Measurements from ENCODE around the gene HHLA2.
"Not testable (repeated sequence)": the region's sequence is repeated elsewhere in the genome, so short reads cannot be mapped to it uniquely, and the experiment has no call there.

Gene HHLA2

DNA sequence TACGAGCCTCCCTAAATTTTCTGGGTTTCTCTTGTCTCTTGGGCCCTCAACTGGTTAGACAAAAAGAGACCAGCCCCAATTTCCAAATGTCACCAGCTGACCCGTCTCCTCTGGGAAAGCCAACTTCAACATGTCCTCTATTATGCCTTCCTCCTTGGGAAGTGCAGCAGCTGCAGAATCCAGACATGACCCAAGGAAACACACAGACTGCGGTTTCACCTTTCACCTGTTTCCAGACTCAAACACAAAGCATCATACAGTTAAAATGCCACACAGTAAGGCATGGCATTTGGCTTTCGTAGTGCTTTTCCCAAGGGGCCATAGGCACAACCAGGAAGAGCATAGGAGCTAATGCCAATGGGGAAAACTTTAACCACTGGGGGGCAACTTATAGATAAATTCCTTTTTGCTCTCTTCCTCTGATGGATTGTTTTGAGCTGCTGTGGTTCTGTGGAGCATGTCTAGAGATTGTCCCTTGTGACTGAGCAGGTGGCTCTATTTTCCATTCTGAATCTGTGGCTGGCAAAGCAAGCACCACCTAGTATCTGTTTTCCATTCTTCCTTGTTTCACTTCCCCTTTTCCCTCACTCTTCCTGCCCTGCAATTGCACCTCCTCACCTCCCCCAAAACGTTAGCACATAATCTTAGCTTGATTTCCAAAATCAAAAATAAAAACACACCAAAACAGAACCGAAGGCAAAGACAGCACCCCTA lies 49.3 kb downstream of the HHLA2 start:
- DNase-seq: no peak

DNA sequence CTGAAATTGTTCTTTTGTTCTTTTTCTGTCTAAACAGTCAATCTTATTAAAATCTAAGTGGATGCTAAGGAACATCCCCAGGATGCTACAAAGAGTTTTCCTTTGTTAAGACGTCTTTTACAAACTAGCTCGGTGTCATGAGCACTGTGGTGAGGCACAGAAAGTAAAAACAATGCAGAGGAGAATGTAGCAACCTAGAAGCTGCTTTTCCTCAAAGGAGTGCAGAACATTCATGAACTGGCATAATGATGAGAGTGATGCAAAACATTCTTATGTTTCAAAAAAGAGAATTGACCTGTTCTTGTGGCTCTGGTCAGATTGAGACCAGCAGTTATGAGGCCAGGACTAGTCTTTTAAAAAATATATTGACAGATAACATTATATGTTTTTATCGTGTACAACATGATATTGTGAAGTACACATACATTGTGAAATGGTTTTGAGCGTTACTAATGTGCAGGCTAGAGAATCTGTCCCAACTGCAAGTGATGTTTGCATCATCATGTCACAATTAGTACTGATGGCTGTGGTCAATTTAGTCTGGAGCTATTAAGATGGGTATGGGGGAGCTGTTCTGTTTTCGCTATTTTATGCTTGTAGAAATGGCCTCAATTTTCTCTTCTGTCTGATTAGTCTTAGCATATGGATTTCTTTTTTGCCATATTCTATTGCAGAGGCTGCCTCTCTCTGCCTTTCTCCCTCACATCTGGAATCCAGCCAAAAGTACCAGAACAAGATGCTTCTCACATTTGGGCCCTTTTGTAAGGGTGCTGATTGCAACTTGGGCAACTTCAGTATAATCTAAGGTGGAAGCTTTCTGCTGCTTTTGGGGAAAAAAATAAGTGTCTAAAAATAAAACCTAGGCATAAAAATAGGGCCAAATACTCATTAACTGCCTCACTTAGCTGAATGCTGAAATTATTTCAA lies 50.2 kb downstream of the HHLA2 start:
- DNase-seq: no peak

DNA sequence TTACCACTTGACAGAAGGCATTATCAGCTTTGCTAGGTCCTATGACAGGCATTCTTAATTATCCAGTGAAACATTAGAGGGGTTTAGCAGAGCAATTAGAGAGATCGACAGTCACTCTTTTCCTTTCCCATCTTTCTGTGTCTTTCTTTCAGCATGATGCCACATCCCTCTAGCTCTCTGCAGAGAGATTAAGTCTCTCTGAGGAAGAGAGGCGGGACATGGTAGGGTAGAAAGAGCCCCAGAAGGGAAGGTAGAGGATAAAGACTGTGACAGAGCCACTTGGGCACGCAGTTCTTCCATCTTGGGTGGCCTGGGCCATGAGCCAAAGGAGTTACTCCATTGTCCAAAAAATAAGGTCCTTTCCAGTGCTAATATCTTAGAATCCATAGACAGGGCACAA lies 55.8 kb downstream of the HHLA2 start:
- DNase-seq: no peak

DNA sequence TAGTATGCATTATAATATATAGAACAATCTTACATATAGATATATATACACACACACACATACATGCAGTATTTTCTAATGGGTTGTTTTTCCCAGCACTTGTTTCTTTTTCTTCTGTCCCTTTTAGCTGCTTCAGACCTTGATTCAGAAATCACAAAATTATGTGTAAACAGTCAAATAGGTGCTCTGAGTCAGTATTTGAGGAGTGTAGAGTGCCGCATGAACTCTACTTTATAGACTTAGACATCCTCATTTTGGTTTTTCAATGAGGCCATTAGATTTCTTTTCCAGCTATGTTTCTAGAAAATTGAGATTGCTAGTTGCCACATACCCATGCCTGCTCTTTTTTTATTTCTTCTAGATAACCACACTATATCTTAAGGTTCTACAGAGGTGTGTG lies 58.2 kb downstream of the HHLA2 start:
- no peak for DNase-seq

DNA sequence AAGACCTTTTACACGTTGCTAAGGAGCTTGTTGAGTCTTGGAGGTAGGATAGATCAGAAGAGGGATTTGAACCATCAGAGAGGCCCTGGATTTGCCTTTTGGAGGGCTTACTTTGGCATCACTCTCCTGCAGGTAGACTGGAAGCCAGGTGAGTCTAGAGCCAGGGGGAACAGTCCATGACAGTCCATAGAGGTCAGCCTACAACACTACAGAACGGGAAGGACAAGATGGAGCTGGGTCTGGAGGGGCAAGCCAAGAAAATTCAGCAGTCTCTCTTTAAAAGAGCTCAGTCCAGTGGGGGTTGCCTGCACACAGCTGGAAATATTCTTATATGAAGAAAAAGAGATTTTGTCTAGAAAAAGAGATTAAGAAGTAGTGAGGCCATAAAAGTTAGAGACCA lies 60.7 kb downstream of the HHLA2 start:
- no peak for DNase-seq

DNA sequence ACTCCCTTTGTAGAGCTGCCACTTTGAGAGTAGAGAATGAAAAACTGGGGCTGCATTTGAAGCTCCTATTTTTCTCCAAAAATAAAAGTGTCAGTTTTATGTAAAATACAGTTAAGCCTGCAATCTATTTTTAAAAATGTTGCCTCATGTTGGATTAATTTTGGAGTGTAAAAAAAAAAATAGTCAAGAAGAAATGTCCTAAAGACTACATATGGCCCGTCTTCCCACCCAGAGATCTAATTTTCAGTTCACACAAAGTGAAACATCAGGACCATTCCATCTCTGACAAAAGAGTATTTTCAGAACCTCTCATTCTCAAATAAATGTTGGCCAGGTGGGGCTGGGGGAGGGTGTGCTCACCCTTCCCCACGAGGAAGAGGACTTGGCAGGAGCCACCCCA lies 62.7 kb downstream of the HHLA2 start:
- DNase-seq: no peak

DNA sequence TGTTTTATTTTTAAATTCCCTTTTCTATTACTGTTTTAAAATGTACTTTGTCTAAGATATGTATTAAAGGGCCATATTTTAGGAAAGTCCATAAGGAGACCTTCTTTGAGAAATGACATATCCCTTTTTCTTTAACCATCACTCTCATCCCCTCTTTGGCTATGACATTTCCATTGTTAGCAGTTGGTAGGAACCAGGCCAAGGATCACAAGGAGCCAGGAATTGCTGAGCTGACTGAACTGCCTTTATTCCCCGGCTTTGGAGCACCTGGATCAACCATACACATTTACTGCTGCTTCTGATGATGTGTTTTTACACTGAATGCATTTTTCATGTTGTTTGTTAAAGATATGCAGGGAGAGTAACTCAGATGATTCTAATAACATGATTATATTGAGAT lies 79.7 kb downstream of the HHLA2 start:
- no peak for DNase-seq

DNA sequence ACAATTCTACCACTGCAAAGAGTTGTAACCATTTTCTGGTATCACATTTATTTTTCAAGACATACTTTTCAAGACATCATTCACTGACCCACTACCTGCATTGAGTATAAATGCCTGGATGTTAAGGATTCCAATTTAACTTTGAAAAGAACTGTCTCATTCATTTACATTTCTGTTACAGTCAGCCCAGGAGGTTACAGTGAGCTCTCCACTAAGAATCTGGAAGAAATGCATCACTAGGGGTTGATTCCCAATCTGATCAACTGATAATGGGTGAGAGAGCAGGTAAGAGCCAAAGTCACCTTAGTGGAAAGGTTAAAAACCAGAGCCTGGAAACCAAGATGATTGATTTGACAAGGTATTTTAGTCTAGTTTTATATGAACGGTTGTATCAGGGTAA lies 81.0 kb downstream of the HHLA2 start:
- DNase-seq: no peak

DNA sequence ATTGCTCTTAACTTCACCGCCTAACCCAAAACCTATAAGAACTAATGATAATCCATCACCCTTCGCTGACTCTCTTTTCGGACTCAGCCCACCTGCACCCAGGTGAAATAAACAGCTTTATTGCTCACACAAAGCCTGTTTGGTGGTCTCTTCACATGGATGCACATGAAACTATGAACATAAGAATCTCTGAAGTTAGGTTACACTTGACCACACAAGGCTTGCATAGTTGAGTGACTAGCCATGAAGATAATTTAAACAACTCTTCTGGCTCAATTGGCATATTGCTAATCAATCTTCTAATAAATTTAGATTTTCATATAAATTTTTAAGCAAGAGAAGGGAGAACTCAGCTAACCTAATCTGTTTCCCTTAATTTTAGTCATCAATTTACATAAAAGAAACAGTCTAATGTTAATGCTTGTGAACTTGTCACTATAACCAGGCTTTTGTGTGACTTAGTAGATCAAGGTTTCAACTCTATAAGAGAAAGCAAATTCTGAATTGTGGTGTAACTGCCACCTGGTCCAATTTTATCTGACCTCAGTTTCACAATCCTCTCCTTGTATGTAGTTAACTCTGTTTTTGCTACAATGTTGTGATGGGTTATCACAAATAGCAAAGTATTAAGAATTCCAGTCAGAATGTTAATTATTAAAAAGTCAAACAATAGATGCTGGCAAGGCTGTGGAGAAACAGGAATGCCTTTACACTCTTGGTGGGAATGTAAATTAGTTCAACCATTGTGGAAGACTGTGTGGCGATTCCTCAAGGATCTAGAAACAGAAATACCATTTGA lies 82.0 kb downstream of the HHLA2 start:
- no peak for DNase-seq

DNA sequence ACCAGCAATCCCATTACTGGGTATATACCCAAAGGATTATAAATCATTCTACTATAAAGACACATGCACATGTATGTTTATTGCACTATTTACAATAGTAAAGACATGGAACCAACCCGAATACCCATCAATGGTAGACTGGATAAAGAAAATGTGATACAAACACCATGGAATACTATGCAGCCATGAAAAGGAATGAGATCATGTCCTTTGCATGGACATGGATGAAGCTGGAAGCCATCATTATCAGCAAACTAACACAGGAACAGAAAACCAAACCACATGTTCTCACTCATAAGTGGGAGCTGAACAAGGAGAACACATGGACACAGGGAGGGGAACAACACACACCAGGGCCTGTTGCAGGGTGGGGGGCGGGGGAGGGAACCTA lies 82.6 kb downstream of the HHLA2 start:
- DNase-seq: not testable (repeated sequence)

DNA sequence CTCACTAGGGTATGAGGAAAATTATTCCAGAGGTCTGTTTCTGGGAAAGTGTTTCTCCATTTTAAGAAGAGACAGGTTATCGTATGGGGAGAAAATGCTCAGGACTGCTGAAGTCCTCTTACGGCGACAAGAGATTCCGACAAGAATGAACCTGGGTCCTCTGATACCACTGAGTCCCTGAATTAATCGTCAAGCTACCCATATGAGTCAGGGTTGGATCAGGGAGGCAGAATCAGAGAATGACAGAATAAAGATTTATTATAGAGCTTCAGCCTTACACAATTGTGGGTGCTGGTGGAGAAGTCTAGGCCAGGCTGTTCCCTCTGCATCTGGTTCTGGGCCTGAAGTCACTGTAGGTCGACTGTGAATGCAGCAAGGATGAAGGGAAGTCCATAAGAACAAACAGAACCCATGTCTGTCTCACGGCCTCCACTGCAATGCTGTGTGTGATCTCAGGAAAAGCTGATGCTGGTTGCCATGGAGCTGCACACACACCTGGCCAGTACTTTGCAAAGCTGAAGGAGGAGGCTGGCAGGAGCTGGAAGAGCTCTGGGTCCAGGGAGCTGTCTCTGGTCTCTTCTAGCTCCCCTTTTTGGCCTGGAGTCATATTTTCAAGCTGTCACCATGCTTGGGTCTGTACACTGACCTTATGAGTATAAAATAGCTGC lies 83.9 kb downstream of the HHLA2 start:
- no peak for DNase-seq

DNA sequence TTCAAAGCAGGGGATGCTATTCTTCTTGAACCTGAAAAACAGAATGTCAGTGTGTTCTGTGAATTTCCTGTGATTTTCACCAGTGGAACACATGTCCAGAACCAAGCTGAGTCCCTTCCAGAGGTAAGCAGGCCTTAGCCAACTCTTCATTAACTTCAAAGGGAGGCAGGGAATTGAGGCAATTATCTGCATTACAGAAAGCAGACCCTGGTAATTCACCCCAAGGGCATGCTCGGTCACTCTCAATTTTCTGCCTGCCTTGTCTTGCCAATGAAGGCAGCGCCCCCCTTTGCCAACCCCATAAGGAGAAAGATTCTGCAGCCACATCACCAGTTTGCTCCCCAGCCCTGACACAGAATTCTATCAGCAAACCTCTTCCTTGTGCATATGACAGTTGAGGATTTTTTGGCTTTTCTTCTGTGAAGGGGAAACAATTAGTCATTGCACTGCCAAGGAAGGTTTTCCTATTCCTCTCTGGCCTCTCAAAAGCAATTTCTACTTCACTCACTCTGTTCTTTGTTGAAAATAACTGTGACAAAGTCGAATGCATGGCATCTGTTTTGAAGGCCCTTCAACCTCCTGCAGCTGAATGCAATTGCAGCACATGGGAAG lies 85.3 kb downstream of the HHLA2 start:
- DNase-seq: no peak

DNA sequence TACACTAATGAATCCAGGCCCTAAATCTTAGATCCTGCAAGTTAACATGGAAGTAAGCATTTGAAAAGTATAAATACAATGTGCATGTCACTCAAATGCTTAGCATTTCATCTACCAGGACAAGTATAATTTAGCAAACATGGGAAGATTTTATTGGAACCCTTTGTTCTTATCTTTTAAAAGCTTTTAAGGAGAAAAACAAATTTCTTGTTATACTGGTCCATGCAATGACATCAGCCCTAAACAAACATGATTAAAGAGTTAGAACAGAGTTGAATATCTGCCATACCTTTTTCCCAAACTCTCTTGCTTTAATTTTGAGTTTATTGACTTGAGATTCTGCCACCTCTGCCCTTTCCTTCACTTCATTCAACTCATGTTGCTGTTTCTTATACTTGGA lies 87.0 kb downstream of the HHLA2 start:
- DNase-seq: no peak

DNA sequence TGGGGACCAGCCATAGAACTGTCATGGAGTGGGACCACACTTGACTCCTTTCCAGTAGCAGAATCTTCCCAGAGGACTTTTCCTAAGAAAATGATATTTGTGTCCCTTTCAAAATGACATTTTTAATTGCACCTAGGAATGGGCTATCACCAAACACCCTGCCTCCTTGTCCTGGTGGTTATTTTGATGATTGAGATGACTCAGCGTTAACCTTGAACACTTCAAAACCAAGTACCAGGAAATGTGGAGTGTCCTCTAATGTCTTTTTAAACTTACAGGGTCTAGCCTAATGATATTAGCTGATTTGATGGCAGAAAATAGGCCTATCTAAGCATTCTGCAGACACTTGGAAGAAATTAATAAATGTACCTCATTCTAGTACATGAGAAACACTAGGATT lies 90.7 kb downstream of the HHLA2 start:
- no peak for DNase-seq

DNA sequence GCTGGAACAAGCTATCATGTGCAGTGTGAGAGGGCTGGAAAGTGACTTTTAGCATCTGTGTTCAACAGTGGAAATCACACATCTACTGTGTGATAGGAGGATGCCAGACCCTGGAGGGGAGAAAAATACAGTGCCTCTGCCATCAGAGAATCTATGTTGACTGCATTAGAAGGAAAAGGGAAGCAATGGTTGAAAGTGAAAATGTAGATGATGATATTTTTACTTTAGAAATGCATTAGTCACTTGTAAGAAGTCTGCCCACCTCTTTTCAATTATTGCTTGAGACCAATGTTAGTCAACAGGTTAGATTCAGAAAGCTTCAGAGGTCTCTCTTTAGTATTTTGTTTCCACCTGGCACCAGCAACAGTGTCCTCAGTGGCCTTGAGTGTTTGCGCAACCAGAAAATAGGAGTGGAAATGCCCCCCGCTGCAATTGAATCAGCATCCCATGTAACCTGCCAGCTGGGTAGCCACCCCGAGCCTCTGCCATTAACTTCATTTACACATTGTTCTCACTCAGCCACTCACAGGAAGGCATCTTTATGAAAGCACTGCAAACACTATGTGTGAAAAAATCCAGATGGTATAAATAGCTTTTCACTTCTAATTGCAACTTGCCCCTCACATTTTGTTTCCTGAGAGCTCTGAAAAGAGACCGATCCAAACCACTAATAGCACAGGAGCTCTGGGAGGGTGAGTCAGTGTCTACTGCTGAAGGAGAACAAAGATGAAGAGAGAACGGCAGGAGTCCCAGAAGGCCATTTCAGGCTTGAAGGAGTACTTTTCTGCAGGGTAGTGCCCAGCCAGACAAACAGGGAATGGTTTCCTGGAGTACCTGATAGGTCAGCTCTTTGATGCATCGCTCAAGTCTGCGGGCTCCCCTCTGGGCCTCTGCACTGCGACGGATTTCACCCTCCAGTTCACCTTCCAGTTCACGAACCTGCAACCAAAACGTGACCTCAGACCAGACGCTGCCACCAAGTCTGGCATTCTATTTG lies 92.1 kb downstream of the HHLA2 start:
- peak; percentile 8 for DNase-seq

DNA sequence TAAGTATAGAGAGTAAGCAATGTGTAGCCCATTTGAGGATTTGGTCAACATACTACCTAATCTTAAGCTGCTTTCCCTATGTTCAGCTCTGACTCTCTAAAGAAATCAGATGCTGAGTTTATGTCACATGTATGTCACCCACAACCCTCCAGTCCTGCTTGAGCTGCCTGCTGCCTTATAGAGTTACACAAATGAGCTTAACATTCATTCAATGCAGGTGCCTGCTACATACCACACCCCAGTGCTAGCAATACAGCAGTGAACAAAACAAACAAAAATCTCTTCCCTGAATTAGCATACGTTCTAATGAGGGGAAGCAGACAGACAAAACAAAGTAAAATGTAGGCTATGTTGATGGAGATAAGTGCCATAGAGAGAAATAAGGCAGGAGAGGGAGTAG lies 93.0 kb downstream of the HHLA2 start:
- no peak for DNase-seq

DNA sequence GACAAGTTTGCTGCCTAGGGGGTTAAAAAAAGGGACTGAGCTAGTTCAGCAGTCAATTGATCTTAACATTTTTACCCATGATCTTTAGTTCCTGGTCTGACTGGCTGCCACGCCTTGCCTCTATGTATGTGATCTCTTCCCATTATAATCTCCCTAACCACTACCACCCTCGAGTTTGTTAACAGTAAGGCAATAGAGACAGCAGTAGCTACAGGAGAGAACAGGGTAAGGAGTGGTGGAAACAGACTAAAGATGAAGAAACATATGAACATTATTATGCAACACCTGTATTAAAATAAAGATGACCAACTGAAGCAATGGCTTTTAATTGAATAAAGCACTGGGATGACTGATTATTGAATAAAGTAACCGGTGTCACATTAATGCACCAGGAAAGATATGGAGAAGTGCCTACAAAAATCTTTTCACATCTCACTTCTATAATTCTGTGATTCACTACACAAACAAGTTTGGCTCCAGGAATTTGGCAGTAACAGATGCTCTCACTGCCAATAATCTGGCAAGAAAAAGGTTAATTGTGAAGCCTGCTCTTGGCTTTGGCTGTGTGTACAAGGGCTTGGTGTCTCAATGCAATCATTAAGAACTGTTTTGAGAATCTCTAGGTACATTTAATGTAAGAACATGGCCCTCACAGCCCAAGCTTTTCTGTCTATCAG lies 95.7 kb downstream of the HHLA2 start:
- DNase-seq: no peak

DNA sequence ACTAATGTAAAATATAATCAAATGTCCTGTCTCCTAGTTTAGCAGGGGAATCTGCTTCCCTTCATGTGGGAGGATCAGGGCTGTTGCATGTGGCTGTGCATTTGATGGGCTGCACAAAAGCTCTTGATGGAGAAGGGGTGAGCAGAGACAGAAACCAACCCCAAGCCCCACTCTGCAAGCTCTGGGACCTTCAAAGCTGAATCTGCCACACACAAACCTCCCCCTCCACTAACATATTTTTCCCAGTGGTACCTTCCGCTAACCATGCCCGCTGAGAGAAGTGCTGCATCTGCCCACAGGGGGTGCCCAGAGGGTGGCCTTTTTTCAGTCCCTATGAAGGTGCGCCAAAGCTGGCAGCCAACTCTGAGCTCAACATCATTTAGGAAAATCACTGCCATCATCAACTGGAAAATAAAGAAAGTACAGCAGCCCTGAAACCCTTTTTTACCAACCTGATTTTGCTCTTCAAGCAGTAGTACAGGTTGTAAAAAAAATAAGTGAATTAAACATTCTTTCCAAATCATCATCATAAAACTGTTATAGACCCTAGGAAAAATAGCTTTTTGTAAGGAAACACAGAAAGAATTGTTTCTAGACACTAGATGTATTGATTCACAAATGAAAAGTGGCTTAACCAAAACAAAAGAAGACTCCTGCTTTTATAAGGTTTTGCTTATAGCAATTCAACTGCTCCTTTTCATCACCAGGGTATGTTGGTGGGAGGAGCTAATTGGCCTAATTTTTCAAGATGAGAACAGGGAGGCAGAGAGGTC lies 97.0 kb downstream of the HHLA2 start:
- DNase-seq: no peak

DNA sequence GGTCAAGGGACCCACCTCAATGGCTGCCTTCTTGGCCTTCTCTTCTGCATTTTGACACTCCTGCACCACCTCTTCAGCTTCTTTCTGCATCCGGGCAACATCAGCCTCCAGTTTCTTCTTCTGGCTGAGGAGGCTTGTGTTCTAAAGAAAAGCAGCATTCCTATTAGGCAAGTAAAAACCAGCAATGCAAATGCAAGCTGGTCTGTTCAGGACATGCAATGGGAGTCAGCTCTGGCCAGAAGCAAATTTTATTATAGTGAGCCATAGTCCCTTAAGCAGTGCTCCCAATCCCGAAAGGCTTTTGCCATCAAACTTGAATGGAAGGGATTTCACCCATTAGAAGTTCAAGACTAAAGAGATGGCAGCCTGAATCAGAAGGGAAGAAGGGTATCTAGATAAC lies 97.7 kb downstream of the HHLA2 start:
- DNase-seq: no peak

DNA sequence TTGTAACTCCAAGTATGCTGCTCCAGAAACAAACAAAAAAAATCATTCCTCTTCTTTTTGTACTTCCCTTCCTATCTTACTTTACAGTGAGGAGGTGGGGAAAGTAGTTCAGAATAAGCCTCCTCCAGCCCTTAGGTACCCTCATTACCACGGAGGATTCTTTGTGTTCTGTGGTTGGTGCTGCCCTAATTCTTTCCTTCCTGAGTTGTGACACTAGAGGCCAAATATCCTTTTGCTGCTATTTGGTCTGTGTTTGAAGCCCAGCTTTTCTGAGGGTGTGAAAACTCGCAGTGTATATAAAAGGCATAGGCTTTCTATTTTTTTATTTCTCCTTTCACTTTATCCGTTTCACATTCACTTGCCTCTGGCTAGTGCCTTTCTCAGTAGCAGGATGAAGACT lies 98.2 kb downstream of the HHLA2 start:
- no peak for DNase-seq

Measured in stimulated activated CD4-positive, alpha-beta T cell treated with anti-CD3 and anti-CD28 coated beads, Interleukin-4, amount 100 ng/mL, for 1 hour (primary cell).